HG03103 (cell line): ENCODE data around the gene RELT.

Source experiments
- ATAC-seq: cut with Tn5 transposase; IDR thresholded peaks from one replicate; pipeline ENCODE4 v1.9.1; 2021; ENCODE audit warnings: low read depth; ENCODE audit not compliant: unreplicated experiment

RELT gene

DNA sequence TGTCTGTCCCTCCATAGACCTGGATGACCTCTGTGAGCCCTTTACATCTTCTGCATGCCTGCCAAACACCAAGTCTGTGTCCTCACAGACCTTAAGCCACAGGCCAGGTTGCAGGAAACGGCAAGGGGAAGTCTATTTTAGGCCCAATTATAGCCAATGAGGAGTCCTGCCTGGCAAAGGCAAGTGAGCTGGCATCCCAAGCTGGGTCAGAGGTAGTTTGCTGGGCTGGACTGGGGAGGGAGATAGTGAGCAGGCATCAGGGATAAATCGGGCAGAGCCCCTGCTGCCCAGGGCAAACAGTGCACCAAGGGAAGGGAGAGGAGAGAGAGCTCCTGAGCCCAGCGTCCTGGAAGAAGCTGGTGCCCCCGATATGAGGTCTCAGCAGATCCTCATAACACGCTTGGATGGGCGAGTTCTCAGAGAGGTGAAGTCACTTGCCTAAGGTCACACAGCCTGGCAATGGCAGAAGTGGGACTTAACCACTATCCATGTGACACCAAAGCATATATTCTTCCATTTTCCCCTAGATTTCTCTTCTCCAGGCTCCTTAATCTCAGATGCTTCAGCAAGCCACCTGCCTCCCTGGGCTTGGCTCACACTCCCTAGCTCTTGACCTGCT, 3.7 kb upstream of the RELT start:
- no peak for ATAC-seq

DNA sequence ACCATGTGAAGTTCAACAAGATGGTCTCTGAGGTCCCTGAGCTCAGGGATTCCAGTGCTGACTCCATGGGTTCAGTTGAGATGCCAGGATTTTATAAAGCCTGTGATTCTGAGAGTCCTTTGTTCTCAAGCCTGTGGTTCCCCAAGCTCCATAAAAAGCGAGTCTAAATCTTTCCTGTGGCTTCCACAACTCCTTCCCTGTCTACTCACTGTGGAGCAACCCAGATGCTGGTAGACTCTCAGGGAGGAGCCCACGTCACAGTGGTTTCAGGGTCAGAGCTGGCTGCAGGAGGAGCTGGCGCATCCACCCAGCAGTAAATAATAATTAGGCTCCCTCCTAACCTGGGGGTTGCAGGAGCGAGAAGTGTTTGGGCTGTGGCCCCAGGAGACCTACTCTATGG, 2.0 kb upstream of the RELT start:
- ATAC-seq: no peak

DNA sequence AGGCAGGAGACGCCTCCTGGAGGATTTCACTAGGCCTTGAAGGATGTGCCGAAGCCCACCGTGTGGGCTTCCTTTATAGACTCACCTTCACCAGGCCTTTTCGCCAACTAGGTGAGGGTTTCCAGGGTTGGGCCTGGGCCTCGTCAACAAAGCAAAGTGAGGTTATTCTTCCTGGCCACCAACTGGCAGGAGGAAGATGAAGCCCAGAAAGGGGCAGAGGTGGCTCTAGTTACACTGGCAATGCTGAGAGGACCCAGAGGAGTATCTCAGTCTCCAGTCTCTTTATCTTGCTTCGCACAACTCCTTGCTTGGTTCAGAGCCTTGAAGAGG, 404 bp upstream of the RELT start:
- ATAC-seq: no peak

DNA sequence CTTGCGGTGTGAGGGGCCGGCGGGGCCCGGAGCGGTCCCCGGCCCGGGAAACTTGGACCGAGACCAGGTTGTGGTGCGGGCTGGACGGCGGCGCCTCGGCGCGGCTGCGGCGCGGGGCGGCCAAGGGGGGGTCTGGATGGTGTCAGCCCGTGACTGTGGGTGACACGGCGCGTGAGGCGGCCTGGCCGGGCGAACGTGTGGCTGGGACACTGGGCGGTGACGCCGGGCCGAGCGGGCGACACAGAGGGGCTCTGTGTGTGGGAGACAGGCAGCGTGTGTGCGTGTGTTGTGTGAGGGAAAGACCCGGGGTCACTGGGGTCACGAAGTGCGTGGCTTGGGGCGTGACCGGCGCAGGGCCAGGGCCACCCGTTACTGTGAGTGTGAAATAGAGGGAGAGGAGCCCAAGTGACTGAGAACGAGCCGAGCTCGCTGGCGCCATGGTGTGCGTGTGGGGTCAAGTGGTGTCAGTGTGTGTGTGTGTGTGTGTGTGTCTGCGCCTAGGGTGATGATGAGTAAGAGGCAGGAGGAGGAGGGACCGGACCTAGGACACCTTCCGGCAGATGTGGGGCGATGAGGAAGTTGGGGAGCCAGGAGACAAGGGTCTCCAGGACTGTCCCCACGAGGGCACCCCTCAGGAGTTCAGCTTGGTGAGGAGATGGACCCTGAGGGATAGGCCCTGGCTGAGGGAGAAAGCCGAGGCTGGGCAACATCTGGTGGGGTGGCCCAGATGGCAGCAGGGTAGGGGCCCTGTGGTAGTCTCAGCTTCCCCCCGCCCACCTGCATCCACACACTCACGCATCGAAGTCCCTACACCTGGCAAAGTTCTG, 817 bp downstream of the RELT start:
- no peak for ATAC-seq

DNA sequence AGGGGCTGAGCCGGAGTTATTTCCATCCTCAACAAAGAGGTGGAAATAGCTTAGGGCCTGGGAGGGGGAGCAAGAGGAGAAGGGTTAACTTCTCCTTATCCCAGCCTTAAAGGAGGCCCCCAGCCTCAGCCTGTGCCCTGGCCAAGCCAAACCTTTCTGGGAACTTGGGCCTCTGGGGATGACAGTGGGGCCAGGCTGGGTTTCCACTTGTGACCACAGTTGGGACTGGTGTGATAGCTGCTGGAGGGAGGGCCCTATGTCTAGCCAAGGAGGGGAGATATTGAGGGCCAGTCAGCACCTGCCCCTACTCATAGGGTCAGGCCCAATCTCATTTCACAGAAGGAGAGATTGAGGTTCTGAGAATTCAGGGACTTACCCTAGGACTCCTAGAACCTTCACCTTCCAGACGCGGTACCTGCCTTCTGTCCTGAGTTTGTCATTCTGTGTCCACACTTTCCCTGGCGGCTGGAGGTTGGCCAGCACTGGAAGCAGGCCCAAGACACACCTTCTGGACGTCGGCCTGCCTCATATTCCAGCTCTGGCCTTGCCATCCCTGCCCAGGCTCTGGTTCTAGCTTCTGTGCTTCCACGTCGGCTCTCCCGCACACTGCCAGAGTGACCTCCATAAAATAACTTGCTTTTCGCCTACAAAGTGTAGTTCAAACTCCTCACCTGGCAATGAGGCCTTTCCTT, 3.1 kb downstream of the RELT start:
- no peak for ATAC-seq

DNA sequence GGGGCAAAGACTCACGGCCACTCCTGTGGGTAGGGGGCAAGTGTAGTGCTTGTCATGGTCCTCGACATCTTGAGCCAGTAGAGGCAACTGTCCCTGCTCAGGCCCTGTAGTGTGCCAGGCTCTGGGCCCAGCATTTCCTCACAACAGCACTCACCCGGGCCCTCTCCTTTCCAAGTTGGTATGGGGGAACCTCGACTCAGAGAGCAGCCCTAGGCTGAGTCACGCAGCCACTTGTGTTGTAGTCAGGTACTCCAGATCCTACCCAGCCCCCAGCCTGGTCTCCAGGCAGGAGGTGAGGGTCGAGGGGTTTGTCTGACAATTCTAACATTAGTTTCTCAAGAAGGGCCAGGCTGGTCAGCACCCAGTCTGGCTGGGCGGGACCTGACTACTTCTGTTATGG, 4.1 kb downstream of the RELT start:
- ATAC-seq: no peak

DNA sequence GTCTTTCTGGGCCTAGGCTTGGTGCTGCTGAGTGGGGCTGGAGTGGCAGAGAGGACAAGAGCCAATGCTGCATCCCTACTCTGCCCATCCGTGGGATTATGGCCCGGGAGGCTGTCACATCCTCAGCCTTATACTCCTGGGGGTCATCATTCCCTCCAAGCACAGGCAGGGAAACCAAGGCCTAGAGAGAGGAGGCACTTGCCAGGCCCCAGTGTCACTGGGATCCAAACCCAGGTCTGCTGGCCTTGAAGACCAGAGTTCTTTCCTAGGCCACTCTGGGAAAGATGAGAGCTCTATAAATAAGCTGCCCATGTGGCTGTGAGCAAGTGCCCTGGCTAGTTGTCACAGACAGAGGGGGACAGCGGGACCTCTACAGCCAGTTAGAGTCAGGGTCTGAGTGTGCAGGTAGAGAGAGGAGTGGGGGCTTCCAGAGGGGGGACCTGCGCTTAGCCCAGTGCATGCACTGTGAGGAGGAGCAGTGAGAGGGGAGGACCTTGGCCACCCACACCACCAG, 4.8 kb downstream of the RELT start:
- ATAC-seq: no peak

DNA sequence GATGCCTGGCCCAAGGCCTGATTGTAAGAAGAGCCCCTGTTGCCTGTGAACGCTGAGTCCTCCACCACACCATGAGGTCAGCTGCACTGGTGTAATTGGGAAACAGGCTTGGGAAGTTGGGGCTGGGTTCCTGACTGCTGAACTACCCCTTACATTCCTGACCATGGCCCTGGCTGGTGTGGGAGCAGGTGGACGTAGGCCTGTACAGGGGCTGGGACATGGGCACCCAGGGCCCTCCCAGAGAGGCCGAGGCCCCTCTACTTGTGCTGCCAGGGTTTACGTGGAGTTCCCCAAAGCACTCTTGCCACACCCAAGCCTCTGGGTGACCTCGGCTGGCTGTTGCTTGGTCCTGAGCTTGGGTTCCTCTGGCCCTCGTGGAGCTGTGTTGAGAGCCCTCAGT, 5.4 kb downstream of the RELT start:
- ATAC-seq: no peak

DNA sequence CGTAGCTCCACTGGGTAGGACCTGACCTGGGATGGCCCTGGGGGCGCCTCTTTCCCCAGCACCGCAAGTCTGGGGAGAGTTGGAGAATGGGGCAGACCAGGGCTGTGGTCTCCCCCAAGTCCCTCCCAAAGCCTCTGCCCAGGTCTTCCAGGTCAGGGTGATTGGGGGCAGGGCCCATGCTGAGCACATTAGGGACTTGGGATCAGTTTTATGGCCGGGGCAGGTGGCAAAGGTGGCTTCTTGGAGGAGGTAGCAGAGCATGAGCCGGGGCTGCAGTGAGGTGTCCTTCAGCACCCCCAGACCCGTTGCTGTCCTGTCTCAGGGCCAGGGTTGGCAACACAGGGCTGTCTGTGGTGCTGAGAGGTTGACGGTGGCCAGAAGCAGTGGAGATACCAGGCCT, 6.0 kb downstream of the RELT start:
- ATAC-seq: no peak

DNA sequence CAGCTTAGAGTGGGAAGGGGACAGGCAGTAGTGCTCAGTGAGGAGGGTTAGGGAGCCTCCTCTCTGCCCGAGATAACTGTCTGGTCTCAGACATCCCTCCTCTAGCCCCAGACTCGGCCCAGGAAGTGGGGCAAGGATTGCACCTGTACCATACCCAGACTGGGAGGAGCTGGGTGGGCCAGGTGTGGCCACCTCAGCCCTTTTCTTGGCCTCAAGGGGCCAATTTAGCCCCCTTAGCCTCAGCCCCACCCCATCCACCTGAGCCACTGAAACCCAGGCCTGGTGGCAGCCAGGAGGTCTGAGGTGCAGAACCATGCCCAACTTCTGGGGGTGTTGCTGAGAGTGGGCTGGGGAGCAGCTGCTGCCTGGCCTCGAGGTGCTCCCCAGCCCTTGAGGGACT, 6.5 kb downstream of the RELT start:
- no peak for ATAC-seq

DNA sequence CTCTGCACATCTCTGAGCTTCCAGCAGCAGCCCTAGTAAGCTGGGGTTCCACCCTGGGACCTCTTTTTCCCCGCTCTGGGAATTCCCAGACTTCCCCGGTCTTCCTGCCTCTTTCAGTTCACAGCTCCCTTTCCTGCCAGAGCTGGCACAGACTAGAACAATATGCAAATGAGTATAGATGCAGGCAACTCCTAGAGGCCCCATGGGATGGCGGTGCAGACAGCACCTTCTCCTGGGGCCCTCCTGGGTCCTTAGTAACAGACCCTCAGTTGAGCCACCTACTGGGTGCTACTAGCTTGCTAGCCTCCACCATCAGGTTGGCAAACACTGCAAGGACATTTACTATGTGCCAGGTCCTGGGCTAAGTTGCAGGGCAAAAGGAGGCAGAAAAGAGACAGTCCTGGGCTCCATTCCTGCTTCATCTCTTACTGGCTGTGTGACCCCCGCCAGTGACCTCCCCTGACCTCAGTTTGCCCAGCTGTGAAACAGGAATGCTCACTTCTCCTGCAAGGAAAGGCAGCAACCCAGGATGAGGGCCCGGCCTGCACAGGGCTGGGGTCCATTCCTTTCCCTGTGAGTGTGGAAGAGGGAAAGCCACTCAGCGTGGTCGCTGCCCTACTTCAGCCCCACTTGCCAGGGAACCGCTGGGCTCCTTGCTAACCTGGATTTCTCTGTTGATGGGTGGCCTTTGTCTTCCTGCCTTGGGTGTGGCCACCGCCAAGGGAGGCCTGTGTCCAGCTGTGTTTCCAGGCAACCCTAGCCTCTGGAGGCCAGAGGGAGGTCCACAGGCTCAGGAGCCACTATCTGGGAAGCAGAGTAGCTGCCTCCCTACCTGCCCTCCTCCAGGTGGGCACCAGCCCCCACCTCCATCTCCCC, 7.3 kb downstream of the RELT start:
- ATAC-seq: no peak

DNA sequence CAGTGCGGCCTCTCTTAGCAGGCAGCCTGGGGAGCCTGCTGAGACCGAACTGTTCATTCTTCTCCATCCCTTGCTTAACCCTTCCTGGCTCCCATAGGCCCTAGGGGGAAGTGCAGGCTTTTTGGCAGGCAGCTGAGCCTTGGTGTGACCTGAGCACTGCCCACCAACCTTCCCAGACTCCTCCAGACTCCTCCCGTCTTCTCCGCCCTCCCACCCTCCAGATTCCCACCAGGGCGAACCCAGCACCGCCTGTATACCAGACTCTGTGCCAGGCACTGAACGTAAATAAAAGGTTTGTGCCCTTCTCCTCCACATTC, 7.9 kb downstream of the RELT start:
- no peak for ATAC-seq

DNA sequence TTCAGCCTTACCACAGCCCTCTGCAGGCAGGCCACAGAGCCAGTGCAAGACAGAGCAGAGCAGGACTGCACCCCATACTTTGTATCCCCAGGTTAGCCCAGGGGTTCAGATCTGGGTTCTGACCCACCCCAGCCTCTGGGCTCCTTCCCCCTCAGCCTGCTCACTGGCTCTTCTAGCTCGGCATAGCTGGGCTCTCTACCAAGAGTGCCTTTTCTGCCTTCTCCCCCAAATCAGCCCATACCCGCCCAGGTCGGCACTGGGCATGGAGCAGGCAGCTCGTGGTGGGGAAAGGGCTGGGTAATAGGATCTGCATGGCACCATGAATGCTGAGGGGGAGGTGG, 8.3 kb downstream of the RELT start:
- no peak for ATAC-seq

DNA sequence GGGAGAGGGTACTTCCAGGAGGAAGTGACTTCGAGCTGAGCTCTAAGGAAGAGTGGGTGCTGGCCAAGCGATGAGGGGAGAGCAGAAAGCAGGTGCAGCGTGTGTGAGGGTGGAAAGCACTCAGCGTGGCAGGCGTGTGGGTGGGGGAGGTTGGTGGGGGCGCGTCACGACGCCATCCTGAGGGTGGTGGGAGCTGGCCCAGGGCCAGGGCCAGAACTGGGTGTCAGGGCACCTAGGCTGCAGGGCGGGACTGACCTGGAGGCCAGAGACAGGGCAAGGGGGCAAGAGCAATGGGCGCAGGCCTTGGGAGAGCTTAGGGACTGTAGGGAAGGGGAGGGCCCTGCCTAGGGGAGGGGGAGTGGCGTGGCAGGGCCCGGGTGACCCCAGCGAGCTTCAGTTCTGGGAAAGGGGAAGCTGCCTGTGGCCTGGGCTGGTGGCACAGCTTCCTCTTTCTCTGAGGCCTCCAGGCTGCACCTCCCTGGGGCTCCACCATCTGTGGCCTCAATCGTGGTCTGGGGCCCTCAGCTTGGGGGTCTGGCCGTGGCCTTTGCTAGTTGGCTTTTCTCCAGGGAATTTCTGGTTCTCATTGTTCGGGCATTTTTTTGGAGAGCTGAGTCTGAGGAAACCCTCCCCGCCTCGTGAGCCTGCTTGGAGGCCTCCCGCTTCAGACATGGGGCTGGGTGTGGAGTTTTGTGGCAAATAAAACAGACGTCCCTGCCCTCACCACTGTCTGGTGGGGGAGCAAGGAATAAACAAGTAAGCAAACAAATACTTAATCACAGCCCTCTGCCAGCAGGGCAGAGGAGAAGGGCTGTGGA, 8.9 kb downstream of the RELT start:
- ATAC-seq: peak; percentile 45

DNA sequence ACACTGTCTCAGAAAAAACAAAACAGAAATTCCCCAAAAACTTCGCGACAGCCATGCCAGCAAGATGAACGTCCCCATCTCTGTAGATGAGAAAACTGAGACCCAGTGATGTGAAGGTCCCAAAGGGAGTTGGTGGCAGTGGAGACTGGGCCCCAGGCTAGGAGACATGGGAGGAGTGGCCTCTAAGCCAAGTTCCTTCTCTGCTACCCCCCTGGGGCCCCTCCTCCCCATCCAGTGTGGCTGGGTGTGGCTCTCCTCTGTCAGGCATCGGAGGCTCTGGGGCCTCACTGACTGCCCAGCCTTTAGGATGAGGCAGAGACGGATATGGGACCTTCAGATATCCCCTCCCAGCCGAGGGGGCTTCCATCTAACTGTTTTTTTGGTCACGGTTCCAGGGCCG, 9.8 kb downstream of the RELT start:
- no peak for ATAC-seq

DNA sequence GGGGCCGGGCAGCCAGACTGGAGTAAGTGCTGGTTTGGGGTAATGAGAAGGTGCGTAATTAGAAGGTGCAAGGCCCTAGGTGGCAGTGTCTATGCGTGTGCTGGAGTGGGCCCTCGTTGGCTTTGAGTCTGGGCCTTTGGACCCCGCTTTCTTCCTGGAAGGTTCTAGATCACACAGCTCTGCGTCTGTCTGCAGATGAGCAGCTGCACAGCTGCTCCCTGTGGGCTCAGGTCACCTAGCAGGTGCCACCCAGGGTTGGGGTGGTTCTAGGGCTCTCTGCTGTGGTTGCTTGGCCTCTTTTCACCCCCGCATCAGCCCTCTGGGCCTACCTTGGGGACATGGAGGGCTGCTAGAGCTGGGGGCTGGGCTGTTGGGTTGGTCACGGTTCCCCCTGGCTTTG, 10.3 kb downstream of the RELT start:
- no peak for ATAC-seq

DNA sequence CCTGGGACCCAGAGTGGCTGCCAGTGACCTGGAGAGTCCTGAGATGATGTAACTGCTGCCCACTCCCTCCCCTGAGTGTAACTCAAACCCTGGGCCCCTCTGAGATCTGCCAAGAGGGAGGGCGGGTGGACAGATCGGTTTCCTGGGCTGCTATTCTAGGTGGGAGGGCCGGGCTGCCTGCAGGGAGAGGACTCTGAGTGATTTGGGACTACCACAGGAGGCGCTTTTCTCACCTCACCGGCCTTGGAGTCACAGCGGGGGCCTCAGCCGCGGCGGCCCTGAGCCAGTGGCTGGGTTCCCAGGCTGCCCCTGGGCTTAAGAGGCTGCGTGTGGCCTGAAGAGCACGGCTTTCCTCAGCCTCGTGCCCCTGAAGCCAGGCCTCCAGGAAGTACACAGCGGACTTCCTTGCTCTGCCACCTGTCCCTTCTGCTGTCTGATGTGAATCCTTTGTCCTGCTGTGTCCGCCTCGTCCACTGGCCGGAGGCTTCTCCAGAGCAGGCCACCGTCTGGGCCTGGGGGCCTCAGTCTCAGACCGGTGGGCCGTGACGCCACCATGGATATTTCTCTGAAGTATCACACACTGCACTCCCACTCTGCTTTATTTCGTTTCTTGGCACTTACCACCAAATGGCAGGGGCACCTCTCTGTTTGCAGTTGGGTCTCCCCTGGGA, 11.5 kb downstream of the RELT start:
- ATAC-seq: no peak

DNA sequence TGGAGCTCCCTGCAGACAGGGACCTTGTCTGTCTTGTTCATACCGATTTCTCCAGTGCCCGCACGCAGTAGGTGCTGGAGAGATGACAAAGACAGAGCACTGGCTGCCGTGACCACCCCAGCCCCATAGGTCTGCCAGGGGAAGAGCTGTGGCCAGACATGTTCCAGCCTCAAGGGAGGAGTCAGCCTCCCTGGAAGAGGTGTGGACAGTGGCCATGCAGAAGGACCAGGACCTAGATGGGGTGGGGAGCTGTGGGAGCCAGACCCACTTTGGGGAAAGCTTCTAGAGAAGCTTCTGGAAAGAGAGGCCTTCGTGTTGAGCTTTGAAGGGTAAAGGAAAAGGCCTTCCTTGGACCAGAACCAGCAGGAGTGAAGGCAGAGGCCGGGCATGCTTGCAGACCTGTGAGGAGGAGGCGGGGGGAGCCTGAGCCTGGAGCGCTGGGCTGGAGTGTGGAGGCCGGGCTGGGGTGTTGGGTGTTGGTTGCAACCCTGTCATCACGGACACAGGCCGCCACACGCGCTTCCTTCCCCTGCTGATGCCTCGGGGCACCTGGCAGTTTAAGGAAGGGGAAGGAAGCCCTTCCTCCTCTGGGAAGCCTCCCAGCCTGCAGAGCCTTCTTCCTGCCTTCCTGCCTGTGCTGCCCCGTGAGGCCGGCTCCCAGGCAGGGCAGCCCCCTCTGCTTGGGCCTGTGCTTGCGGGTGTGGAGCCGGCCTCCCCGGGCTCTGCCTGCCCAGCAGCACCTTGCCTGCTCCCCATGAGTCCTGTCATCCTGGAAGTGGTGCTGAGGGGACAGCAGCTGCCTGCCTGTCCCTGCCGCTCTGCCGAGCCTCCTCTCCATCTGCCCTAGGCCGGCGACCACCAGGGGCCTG, 12.3 kb downstream of the RELT start:
- ATAC-seq: no peak

DNA sequence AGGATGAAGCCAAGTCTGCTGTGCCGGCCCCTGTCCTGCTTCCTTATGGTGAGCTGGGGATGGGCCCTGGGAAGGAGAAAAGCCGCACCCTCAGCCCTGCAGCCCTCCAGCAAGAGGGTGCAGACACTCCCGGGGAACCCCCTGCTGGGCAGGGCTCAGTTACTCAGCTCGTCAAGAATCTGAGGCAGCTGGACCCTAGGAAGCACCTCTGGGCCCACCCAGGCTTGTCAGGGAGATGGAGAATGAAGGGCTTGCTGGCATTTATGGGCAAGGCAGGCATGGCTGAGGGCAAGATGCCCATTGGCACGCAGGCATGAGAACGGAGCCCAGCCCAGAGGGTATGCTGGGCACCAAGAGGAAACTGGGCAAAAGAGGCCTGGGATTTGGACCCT, 12.9 kb downstream of the RELT start:
- no peak for ATAC-seq
